ENCODE measurements around the gene TTC28.

DNA sequence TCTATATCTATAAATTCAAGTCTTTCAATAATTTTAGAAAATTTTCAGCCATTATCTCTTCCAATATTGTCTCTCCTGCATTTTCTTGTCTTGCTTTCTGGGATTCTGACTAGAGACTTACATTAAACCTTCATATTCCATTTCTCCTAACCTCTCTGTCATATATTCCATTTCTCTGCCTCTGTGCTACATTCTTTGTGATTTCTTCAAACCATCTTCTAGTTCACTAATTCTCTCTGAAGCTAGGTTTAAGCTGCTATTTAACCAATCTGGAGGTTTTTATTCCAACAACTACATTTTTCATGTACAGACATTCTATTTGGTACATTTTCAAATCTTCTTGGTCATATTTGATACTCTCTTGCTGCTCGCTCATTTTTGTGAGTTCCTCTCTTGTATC is 122.5 kb downstream of the TTC28 start:
- TF ChIP-seq, protein P1, sequence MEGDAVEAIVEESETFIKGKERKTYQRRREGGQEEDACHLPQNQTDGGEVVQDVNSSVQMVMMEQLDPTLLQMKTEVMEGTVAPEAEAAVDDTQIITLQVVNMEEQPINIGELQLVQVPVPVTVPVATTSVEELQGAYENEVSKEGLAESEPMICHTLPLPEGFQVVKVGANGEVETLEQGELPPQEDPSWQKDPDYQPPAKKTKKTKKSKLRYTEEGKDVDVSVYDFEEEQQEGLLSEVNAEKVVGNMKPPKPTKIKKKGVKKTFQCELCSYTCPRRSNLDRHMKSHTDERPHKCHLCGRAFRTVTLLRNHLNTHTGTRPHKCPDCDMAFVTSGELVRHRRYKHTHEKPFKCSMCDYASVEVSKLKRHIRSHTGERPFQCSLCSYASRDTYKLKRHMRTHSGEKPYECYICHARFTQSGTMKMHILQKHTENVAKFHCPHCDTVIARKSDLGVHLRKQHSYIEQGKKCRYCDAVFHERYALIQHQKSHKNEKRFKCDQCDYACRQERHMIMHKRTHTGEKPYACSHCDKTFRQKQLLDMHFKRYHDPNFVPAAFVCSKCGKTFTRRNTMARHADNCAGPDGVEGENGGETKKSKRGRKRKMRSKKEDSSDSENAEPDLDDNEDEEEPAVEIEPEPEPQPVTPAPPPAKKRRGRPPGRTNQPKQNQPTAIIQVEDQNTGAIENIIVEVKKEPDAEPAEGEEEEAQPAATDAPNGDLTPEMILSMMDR (IDR thresholded peaks at IDR 0.05; ENCODE audit: insufficient read depth, low read depth, low read length) = no peak
- TF ChIP-seq EZH2 (IDR thresholded peaks at IDR 0.05; ENCODE audit: insufficient read depth, low read length) = no peak
